Liver (tissue), 9 donors: ENCODE data around the gene TMEM217. TPM values are rescaled to one million over a fixed set of nuclear protein-coding genes. Genes with fewer than 3 reads are reported as not detected.

Experiments
- DNase-seq: peaks from one replicate; pipeline ENCODE4 v3.0.0-alpha.2; 2017; ENCODE audit warnings: low spot score
- H3K27ac ChIP-seq, 2 donors: one replicate each; pipeline ENCODE4 v1.7.0; 2013; ENCODE audit warnings: inconsistent platforms in 2 of 2, low read length in 2 of 2, control low read depth in 1 of 2, low read depth in 1 of 2, mild to moderate bottlenecking in 1 of 2
- H3K27me3 ChIP-seq, 4 donors: one replicate each; pipeline versions ENCODE4 v1.6.1 to v1.7.0; 2013; ENCODE audit warnings: low read length in 3 of 4, inconsistent platforms in 1 of 4, mild to moderate bottlenecking in 1 of 4, moderate library complexity in 1 of 4; ENCODE audit not compliant: control insufficient read depth in 4 of 4, insufficient read depth in 4 of 4
- H3K36me3 ChIP-seq, 4 donors: one replicate each; pipeline versions ENCODE4 v1.6.1 to v1.7.0; 2013; ENCODE audit warnings: low read length in 3 of 4, mild to moderate bottlenecking in 3 of 4, low read depth in 1 of 4, moderate library complexity in 1 of 4; ENCODE audit not compliant: control insufficient read depth in 4 of 4, insufficient read depth in 3 of 4
- H3K4me1 ChIP-seq, 4 donors: one replicate each; pipeline versions ENCODE4 v1.6.1 to v1.7.0; 2013; ENCODE audit warnings: low read length in 3 of 4, mild to moderate bottlenecking in 3 of 4, moderate library complexity in 1 of 4; ENCODE audit not compliant: control insufficient read depth in 4 of 4, insufficient read depth in 4 of 4
- H3K4me3 ChIP-seq, 3 donors: one replicate each; pipeline versions ENCODE4 v1.6.1 to v1.7.0; 2013; ENCODE audit warnings: low read length in 3 of 3, control low read depth in 1 of 3, low read depth in 1 of 3, mild to moderate bottlenecking in 1 of 3
- H3K9ac ChIP-seq, 2 donors: one replicate each; pipeline ENCODE4 v1.7.0; 2013; ENCODE audit warnings: low read length in 2 of 2, mild to moderate bottlenecking in 2 of 2, moderate library complexity in 2 of 2, control low read depth in 1 of 2, low read depth in 1 of 2
- H3K9me3 ChIP-seq, 4 donors: one replicate each; pipeline versions ENCODE4 v1.6.1 to v1.7.0; 2013; ENCODE audit warnings: low read length in 3 of 4; ENCODE audit not compliant: control insufficient read depth in 4 of 4
- EGR1 ChIP-seq, 2 donors: IDR thresholded peaks; 2 replicates each; pipeline ENCODE4 v1.6.1; 2016 to 2018; ENCODE audit warnings: antibody characterized with exemption in 2 of 2, low read depth in 2 of 2
- FOXA1 ChIP-seq: IDR thresholded peaks from 2 replicates; pipeline ENCODE4 v1.6.1; 2016; ENCODE audit warnings: antibody characterized with exemption
- GABPA ChIP-seq, 2 donors: IDR thresholded peaks in 1 of 2; conservative IDR thresholded peaks in 1 of 2; 2 replicates each; pipeline ENCODE4 v1.6.1; 2016; ENCODE audit warnings: antibody characterized with exemption in 2 of 2, mild to moderate bottlenecking in 1 of 2, moderate library complexity in 1 of 2
- HNF4A ChIP-seq, 2 donors: conservative IDR thresholded peaks; 2 replicates each; pipeline ENCODE4 v1.6.1; 2016; ENCODE audit warnings: antibody characterized with exemption in 2 of 2, mild to moderate bottlenecking in 2 of 2
- HNF4G ChIP-seq: IDR thresholded peaks from 2 replicates; pipeline ENCODE4 v1.6.1; 2016; ENCODE audit warnings: antibody characterized with exemption
- JUND ChIP-seq, 2 donors: IDR thresholded peaks; 2 replicates each; pipeline ENCODE4 v1.6.1; 2016; ENCODE audit warnings: antibody characterized with exemption in 2 of 2
- RAD21 ChIP-seq, 2 donors: IDR thresholded peaks; 2 replicates each; pipeline ENCODE4 v1.6.1; 2016; ENCODE audit warnings: antibody characterized with exemption in 2 of 2, mild to moderate bottlenecking in 2 of 2
- RXRA ChIP-seq, 2 donors: IDR thresholded peaks; 2 replicates each; pipeline ENCODE4 v1.6.1; 2017 to 2018; ENCODE audit warnings: antibody characterized with exemption in 2 of 2, mild to moderate bottlenecking in 1 of 2
- TAF1 ChIP-seq: conservative IDR thresholded peaks from 2 replicates; pipeline ENCODE4 v1.6.1; 2016; ENCODE audit warnings: antibody characterized with exemption, mild to moderate bottlenecking
- YY1 ChIP-seq: IDR thresholded peaks from 2 replicates; pipeline ENCODE4 v1.6.1; 2016; ENCODE audit warnings: antibody characterized with exemption, mild to moderate bottlenecking
- WGBS: extraction: QIAGEN DNeasy Blood & Tissue Kit; methylation state at CpG from one replicate; pipeline ENCODE4 v1.1.7; 2013; 5-methylcytosine and 5-hydroxymethylcytosine counted together
- polyA plus RNA-seq, 2 donors: library from polyadenylated mRNA; stranded (reverse) in 1 of 2; unstranded in 1 of 2; fragments of 200-250 nt in 1 of 2; fragments of >200 nt in 1 of 2; fragmentation: Nextera tagmentation in 1 of 2; extraction: Ambion mirVana in 1 of 2; gene quantifications; one replicate each; pipeline versions ENCODE4 v1.2.1 to v1.2.3, GENCODE V29; 2013 to 2015
- total RNA-seq, 2 donors: library from RNA; depleted of rRNA; stranded (reverse); fragments of >200 nt; gene quantifications; one replicate each; pipeline ENCODE4 v1.2.3, GENCODE V29; 2014
- TF ChIP-seq, protein P1 (sequence below): IDR thresholded peaks from 2 replicates; pipeline ENCODE4 v1.6.1; 2016; ENCODE audit warnings: antibody characterized with exemption
- TF ChIP-seq, protein P2 (sequence below): IDR thresholded peaks from 2 replicates; pipeline ENCODE4 v1.6.1; 2016; ENCODE audit warnings: antibody characterized with exemption
- TF ChIP-seq, protein P3 (sequence below): IDR thresholded peaks from 2 replicates; pipeline ENCODE4 v1.6.1; 2016; ENCODE audit warnings: antibody characterized with exemption, mild to moderate bottlenecking
- donor health status: healthy.
- donor health status: healthy.
- donor health status: healthy.
- donor health status: healthy.
- donor health status: healthy.

TMEM217 gene
- total and polyA plus RNA-seq, 4 donors, result 0.39 to 3.2 (median 0.62) TPM

DNA sequence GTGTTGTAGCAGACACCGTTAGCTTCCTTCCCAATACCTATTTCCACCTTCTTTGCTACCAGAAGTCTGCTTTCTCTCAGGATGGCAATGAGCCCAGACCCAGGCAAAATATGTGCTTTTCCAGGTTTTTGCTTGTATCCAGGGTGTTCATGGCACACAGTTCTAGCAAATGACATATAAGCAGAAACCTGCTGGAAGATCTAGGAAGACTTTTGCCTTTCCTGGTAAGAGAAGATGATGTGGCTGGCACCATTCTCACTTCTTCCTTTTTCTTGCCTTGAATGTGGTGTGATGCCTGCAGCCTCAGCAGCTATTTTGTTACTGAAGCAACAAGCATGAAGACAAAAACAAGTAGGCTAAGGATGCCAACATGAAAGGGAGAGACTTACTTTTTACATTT lies 19.6 kb downstream of the TMEM217 start:
- TF ChIP-seq, protein P1, sequence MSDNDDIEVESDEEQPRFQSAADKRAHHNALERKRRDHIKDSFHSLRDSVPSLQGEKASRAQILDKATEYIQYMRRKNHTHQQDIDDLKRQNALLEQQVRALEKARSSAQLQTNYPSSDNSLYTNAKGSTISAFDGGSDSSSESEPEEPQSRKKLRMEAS, result no peak
- TF ChIP-seq, protein P2, sequence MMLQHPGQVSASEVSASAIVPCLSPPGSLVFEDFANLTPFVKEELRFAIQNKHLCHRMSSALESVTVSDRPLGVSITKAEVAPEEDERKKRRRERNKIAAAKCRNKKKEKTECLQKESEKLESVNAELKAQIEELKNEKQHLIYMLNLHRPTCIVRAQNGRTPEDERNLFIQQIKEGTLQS, result no peak
- no peak for TF ChIP-seq TAF1
- TF ChIP-seq YY1, result no peak
- Histone ChIP-seq H3K27ac (no peak overlapping the region), H3K4me3 (no peak overlapping the region), H3K36me3 (no peaks in the 10 kb centered on the region), H3K9me3 (no peaks in the 10 kb centered on the region), H3K9ac (no peak overlapping the region), H3K4me1 (peaks cover 0 to 2% (median under 1%) of the 10 kb centered on the region in 4 donors), H3K27me3 (no peaks in the 10 kb centered on the region)
- no peak for DNase-seq
- 89% methylated on average over 1 of the region's 1 CpG for WGBS

DNA sequence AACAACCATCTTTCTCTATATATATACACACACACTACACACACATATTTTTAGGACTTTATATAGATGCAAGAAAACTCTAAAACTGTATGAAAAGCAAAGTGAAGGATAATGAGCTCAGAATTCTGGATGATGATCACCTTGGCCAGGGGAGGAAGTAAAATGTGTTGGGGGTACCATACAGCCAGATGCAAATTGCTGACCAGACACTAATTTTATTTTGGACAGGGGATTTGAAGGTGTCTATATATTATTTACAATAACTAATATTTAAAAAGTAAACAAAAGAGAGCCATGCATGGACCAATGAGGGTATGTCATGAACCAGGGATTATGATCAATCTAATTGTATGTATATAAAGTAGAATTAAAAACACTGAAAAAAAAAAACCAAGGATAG lies 20.2 kb downstream of the TMEM217 start:
- DNase-seq, result no peak
- no peak for TF ChIP-seq JUND (IDR thresholded peaks at IDR 0.05)
- no peaks in the 10 kb centered on the region for H3K36me3 ChIP-seq
- no peaks in the 10 kb centered on the region for H3K9me3 ChIP-seq
- H3K9ac ChIP-seq, result no peak overlapping the region
- H3K4me1 ChIP-seq, result peaks cover 0 to 2% (median 0%) of the 10 kb centered on the region in 4 donors
- no peak overlapping the region for H3K4me3 ChIP-seq
- H3K27ac ChIP-seq, result no peak overlapping the region
- no peaks in the 10 kb centered on the region for H3K27me3 ChIP-seq

DNA sequence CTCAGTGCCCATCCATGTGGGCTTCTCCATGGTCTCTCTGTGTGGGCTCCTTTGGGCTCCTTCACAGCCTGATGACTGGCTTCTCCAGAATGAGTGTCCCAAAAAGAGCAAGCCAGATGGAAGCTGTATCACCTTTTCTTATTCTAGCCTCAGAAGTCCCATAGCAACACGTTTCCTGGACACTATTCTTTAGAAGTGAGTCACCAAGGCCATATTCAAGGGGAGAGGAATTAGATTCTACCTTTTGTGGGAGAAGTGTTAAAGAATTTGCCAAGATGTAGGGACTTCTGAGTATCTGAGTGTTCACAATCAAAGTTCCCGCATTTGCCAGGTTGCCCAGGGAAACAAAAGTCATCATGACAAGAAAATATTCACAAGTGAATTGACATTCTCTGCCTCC lies 21.0 kb downstream of the TMEM217 start:
- Histone ChIP-seq H3K9me3 (no peaks in the 10 kb centered on the region), H3K4me1 (peaks cover 0 to 2% (median 0%) of the 10 kb centered on the region in 4 donors), H3K4me3 (no peak overlapping the region), H3K36me3 (no peaks in the 10 kb centered on the region), H3K27ac (no peak overlapping the region), H3K27me3 (no peaks in the 10 kb centered on the region), H3K9ac (no peak overlapping the region)
- no peak for DNase-seq
- WGBS, result 90% methylated on average over 2 of the region's 2 CpGs
- no peak for TF ChIP-seq YY1
- TF ChIP-seq FOXA1, result no peak
- TF ChIP-seq, protein P1, result no peak
- TF ChIP-seq RXRA (IDR thresholded peaks at IDR 0.05), result no peak
- TF ChIP-seq GABPA (IDR thresholded peaks at IDR 0.05 in 1 of 2, conservative IDR thresholded peaks at IDR 0.05 in 1 of 2), result no peak
- TF ChIP-seq, protein P2, result no peak
- TF ChIP-seq, protein P3, sequence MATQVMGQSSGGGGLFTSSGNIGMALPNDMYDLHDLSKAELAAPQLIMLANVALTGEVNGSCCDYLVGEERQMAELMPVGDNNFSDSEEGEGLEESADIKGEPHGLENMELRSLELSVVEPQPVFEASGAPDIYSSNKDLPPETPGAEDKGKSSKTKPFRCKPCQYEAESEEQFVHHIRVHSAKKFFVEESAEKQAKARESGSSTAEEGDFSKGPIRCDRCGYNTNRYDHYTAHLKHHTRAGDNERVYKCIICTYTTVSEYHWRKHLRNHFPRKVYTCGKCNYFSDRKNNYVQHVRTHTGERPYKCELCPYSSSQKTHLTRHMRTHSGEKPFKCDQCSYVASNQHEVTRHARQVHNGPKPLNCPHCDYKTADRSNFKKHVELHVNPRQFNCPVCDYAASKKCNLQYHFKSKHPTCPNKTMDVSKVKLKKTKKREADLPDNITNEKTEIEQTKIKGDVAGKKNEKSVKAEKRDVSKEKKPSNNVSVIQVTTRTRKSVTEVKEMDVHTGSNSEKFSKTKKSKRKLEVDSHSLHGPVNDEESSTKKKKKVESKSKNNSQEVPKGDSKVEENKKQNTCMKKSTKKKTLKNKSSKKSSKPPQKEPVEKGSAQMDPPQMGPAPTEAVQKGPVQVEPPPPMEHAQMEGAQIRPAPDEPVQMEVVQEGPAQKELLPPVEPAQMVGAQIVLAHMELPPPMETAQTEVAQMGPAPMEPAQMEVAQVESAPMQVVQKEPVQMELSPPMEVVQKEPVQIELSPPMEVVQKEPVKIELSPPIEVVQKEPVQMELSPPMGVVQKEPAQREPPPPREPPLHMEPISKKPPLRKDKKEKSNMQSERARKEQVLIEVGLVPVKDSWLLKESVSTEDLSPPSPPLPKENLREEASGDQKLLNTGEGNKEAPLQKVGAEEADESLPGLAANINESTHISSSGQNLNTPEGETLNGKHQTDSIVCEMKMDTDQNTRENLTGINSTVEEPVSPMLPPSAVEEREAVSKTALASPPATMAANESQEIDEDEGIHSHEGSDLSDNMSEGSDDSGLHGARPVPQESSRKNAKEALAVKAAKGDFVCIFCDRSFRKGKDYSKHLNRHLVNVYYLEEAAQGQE, result no peak
- TF ChIP-seq RAD21 (IDR thresholded peaks at IDR 0.05), result no peak
- no peak for TF ChIP-seq TAF1
- TF ChIP-seq HNF4A (conservative IDR thresholded peaks at IDR 0.05), result no peak
- no peak for TF ChIP-seq EGR1 (IDR thresholded peaks at IDR 0.05; ENCODE audit: low read depth in 2 of 2)
- no peak for TF ChIP-seq JUND (IDR thresholded peaks at IDR 0.05)
- no peak for TF ChIP-seq HNF4G
